ENCODE results near the gene SUMO1.

Gene SUMO1

GRCh38 chr2:202201220-202202160, 36.9 kb downstream of the SUMO1 start:
- no peak for DNase-seq (ENCODE audit: low spot score)

- DNase-seq (ENCODE audit: low spot score), result no peak
These were observed 41.7 kb downstream of the SUMO1 start for GRCh38 chr2:202196727-202197126.

- DNase-seq (ENCODE audit: low spot score), result no peak
These were observed 44.0 kb downstream of the SUMO1 start for GRCh38 chr2:202194418-202194817.

- DNase-seq (ENCODE audit: low spot score), result no peak
These were observed 44.5 kb downstream of the SUMO1 start for GRCh38 chr2:202193881-202194353.

GRCh38 chr2:202193305-202193704, 45.1 kb downstream of the SUMO1 start:
- no peak for DNase-seq (ENCODE audit: low spot score)

- DNase-seq (ENCODE audit: low spot score), result no peak
These were observed 50.8 kb downstream of the SUMO1 start for GRCh38 chr2:202187570-202187969.

GRCh38 chr2:202186641-202187202, 51.7 kb downstream of the SUMO1 start:
- no peak for DNase-seq (ENCODE audit: low spot score)

GRCh38 chr2:202185156-202185555, 53.2 kb downstream of the SUMO1 start:
- DNase-seq (ENCODE audit: low spot score), result no peak

GRCh38 chr2:202184557-202184956, 53.8 kb downstream of the SUMO1 start:
- no peak for DNase-seq (ENCODE audit: low spot score)

- peak; percentile 71 for DNase-seq (ENCODE audit: low spot score)
These were observed 59.9 kb downstream of the SUMO1 start for GRCh38 chr2:202178346-202178958.

- DNase-seq (ENCODE audit: low spot score), result peak; percentile 73
These were observed 65.8 kb downstream of the SUMO1 start for GRCh38 chr2:202172439-202173211.

GRCh38 chr2:202171241-202171825, 67.1 kb downstream of the SUMO1 start:
- no peak for DNase-seq (ENCODE audit: low spot score)

- DNase-seq (ENCODE audit: low spot score), result no peak
These were observed 68.5 kb downstream of the SUMO1 start for GRCh38 chr2:202169832-202170424.

GRCh38 chr2:202169131-202169530, 69.3 kb downstream of the SUMO1 start:
- no peak for DNase-seq (ENCODE audit: low spot score)

- no peak for DNase-seq (ENCODE audit: low spot score)
These were observed 72.5 kb downstream of the SUMO1 start for GRCh38 chr2:202165945-202166344.

GRCh38 chr2:202165208-202165607, 73.2 kb downstream of the SUMO1 start:
- DNase-seq (ENCODE audit: low spot score), result no peak

GRCh38 chr2:202164411-202164810, 74.0 kb downstream of the SUMO1 start:
- no peak for DNase-seq (ENCODE audit: low spot score)

GRCh38 chr2:202161151-202161835, 77.1 kb downstream of the SUMO1 start:
- DNase-seq (ENCODE audit: low spot score), result peak; percentile 45

- no peak for DNase-seq (ENCODE audit: low spot score)
These were observed 79.6 kb downstream of the SUMO1 start for GRCh38 chr2:202158796-202159195.

GRCh38 chr2:202157211-202157990, 81.0 kb downstream of the SUMO1 start:
- DNase-seq (ENCODE audit: low spot score), result no peak
